CD4-positive, alpha-beta T cell (primary cell): Measurements from ENCODE around the gene BABAM2. TPM values are rescaled to one million over a fixed set of nuclear protein-coding genes. Genes with fewer than 3 reads are reported as not detected.

Source experiments
- ATAC-seq: fragments of 200-7000 bp; cut with Tn5 transposase; one replicate; pipeline ENCODE4 v1.10.0; 2022; ENCODE audit warnings: mild to moderate bottlenecking; ENCODE audit not compliant: poor library complexity
- CTCF ChIA-PET: fragments of 350-600 bp; sonication (Branson Sonifier 250); formaldehyde crosslinking; loops from one replicate; lab custom pipeline; 2021; ENCODE audit warnings: antibody characterized with exemption, inconsistent platforms; lab: Charles Lee
- POLR2A ChIA-PET: fragments of 350-600 bp; sonication (Branson Sonifier 250); formaldehyde crosslinking; loops from one replicate; lab custom pipeline; 2021; ENCODE audit warnings: antibody characterized with exemption, inconsistent platforms; lab: Charles Lee
- DNase-seq, 14 experiments: peaks; one replicate each; pipeline ENCODE4 v3.0.0-alpha.2; 2013 to 2020; ENCODE audit warnings: mixed read lengths in 2 of 14
- H3K27ac ChIP-seq, 2 donors: one replicate each; pipeline versions ENCODE4 v1.5.1 to v1.7.0; 2013; ENCODE audit warnings: low read length in 2 of 2, low read depth in 1 of 2, mild to moderate bottlenecking in 1 of 2
- H3K27me3 ChIP-seq, 2 experiments: 1 replicate in 1 of 2; 2 replicates in 1 of 2; pipeline versions ENCODE4 v1.6.1 to v1.7.0; 2013; ENCODE audit warnings: low read length in 2 of 2, control low read depth in 1 of 2, mild to moderate bottlenecking in 1 of 2, moderate library complexity in 1 of 2; ENCODE audit not compliant: insufficient read depth in 2 of 2, control insufficient read depth in 1 of 2
- H3K36me3 ChIP-seq: one replicate; pipeline ENCODE4 v1.6.1; 2013; ENCODE audit warnings: low read length, control low read depth; ENCODE audit not compliant: insufficient read depth
- H3K4me1 ChIP-seq: one replicate; pipeline ENCODE4 v1.6.1; 2013; ENCODE audit warnings: low read length, control low read depth; ENCODE audit not compliant: insufficient read depth
- H3K4me3 ChIP-seq: one replicate; pipeline ENCODE4 v1.5.1; 2013; ENCODE audit warnings: mild to moderate bottlenecking, low read length, moderate library complexity
- H3K9me3 ChIP-seq, 2 experiments: 1 replicate in 1 of 2; 2 replicates in 1 of 2; pipeline versions ENCODE4 v1.6.1 to v1.7.0; 2013; ENCODE audit warnings: low read length in 2 of 2, mild to moderate bottlenecking in 2 of 2, control low read depth in 1 of 2, moderate library complexity in 1 of 2; ENCODE audit not compliant: control insufficient read depth in 1 of 2, insufficient read depth in 1 of 2
- H3K27ac Mint-ChIP-seq: one replicate; pipeline ENCODE4 v1.8.0; 2020; ENCODE audit warnings: mixed read lengths
- H3K27me3 Mint-ChIP-seq: one replicate; pipeline ENCODE4 v1.8.0; 2021; ENCODE audit warnings: mixed read lengths
- H3K36me3 Mint-ChIP-seq: one replicate; pipeline ENCODE4 v1.8.0; 2021; ENCODE audit warnings: low read depth, mixed read lengths
- H3K4me1 Mint-ChIP-seq: one replicate; pipeline ENCODE4 v1.8.0; 2021; ENCODE audit warnings: low read depth, mixed read lengths
- H3K4me3 Mint-ChIP-seq: one replicate; pipeline ENCODE4 v1.8.0; 2020; ENCODE audit warnings: mild to moderate bottlenecking, mixed read lengths
- H3K9me3 Mint-ChIP-seq: one replicate; pipeline ENCODE4 v1.8.0; 2020; ENCODE audit warnings: mixed read lengths
- intact Hi-C, 2 experiments: fragments of 100-400 bp; cut with DNase I in 1 of 2; cut with micrococcal nuclease in 1 of 2; formaldehyde crosslinking; loops; one replicate each; pipeline versions ENCODE4 v1.15.1 to v1.9.0; 2023 to 2025; cut with DNase I, micrococcal nuclease
- total RNA-seq, 174 experiments: library from RNA in 2 of 174; stranded (reverse) in 2 of 174; gene quantifications; one replicate each; pipeline ENCODE4 v1.2.3 and lab custom pipeline; 2021 to 2026
- TF ChIP-seq, protein P1 (sequence below): fragments of 200-600 bp; IDR thresholded peaks from one replicate; pipeline ENCODE4 v1.8.0; 2022; ENCODE audit warnings: antibody characterized with exemption, mild to moderate bottlenecking

Gene BABAM2
- total RNA-seq, 2 experiments from 2014 or later = 29.2 to 32.8 TPM

DNA sequence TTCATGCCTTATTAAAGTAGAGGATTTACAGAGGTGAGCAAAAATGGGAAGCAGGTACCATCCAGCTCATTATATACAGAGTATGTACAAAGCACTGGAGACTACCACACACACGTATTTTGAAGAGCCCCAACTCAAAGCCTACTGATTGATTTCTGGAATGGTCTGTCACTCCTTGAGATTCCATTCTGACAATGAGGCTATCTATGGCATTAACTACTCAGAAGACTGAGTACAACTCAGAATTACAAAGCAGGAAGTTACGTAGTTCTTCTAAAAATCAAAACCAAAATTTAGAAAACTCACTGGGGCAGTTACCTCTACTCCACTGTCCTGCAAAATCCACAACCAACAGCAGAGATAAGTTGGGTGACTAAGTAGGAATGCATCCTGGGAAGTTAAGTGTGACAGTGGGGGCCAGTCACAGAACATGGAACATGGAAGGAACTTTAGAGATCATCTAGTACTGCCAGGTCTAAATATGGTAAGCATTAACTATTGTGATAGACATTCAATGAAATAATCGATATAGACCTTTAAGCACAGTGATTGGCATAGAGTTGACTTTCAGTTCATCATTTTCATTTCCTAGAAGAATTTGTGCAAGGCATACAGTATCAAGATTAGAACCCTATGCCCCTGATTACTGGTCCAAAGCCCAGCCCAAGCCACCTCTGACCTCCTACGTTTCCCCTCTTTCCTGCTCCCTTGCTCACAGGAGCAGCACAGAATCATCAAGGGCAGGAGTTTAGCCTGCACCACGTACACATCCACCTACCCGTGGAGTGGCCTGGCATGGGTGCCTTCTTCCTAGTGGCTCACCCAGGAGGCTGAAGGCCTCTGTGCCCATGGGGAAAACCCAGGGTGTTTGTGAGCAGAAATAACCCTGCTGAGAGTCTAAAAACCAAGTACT lies 422.0 kb downstream of the BABAM2 start:
- no peaks in the 10 kb centered on the region for H3K9me3 Mint-ChIP-seq
- peaks cover 6% of the 10 kb centered on the region for H3K36me3 ChIP-seq
- no peaks in the 10 kb centered on the region for H3K27me3 Mint-ChIP-seq
- intact Hi-C loops = no loop called here
- no peak overlapping the region for H3K4me3 Mint-ChIP-seq
- no peak for DNase-seq
- no peaks in the 10 kb centered on the region for H3K9me3 ChIP-seq
- H3K4me1 ChIP-seq = no peaks in the 10 kb centered on the region
- no peak overlapping the region for H3K27ac Mint-ChIP-seq
- TF ChIP-seq, protein P1, sequence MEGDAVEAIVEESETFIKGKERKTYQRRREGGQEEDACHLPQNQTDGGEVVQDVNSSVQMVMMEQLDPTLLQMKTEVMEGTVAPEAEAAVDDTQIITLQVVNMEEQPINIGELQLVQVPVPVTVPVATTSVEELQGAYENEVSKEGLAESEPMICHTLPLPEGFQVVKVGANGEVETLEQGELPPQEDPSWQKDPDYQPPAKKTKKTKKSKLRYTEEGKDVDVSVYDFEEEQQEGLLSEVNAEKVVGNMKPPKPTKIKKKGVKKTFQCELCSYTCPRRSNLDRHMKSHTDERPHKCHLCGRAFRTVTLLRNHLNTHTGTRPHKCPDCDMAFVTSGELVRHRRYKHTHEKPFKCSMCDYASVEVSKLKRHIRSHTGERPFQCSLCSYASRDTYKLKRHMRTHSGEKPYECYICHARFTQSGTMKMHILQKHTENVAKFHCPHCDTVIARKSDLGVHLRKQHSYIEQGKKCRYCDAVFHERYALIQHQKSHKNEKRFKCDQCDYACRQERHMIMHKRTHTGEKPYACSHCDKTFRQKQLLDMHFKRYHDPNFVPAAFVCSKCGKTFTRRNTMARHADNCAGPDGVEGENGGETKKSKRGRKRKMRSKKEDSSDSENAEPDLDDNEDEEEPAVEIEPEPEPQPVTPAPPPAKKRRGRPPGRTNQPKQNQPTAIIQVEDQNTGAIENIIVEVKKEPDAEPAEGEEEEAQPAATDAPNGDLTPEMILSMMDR = no peak
- H3K36me3 Mint-ChIP-seq = peaks cover 25% of the 10 kb centered on the region
- ChIA-PET POLR2A (no interaction called here), CTCF (no interaction called here)
- ATAC-seq = no peak
- no peaks in the 10 kb centered on the region for H3K27me3 ChIP-seq
- no peak overlapping the region for H3K27ac ChIP-seq
- no peaks in the 10 kb centered on the region for H3K4me1 Mint-ChIP-seq
- no peak overlapping the region for H3K4me3 ChIP-seq

DNA sequence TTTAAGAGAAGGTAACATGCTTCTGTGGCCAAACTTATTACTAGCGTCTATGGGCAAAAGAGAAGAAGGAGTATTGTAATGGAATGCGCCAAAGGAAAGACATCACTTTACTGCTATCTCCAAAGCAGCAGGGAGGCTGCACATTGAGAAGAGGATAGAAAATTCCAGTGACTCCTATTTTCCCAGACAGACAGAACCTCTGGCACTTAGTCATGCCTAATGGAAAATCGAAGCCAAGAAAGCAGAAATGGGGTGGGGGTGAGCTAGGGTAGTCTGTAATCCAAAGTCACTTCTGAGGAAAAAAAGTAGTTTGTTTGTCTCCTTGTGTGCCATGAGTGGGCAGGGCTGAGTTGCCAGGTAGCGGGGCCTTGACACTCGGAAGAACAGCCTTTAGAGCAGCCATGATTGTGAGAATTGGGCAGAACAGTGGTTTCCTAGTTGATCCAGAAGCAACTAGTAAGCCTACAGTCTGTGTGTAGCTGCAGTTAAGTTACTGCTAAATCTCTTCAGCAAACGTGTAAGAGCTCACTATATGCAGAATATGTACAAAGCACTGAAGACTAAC lies 422.8 kb downstream of the BABAM2 start:
- H3K36me3 ChIP-seq = peaks cover 5% of the 10 kb centered on the region
- no peak for DNase-seq
- Mint-ChIP-seq H3K27me3 (no peaks in the 10 kb centered on the region), H3K36me3 (peaks cover 21% of the 10 kb centered on the region), H3K4me3 (no peak overlapping the region), H3K27ac (no peak overlapping the region), H3K4me1 (no peaks in the 10 kb centered on the region), H3K9me3 (no peaks in the 10 kb centered on the region)
- CTCF ChIA-PET = no interaction called here
- H3K9me3 ChIP-seq = no peaks in the 10 kb centered on the region
- TF ChIP-seq, protein P1 = no peak
- H3K4me1 ChIP-seq = no peaks in the 10 kb centered on the region
- H3K4me3 ChIP-seq = no peak overlapping the region
- no peak overlapping the region for H3K27ac ChIP-seq
- intact Hi-C loops = no loop called here
- no peaks in the 10 kb centered on the region for H3K27me3 ChIP-seq
- POLR2A ChIA-PET = no interaction called here
- ATAC-seq = no peak

DNA sequence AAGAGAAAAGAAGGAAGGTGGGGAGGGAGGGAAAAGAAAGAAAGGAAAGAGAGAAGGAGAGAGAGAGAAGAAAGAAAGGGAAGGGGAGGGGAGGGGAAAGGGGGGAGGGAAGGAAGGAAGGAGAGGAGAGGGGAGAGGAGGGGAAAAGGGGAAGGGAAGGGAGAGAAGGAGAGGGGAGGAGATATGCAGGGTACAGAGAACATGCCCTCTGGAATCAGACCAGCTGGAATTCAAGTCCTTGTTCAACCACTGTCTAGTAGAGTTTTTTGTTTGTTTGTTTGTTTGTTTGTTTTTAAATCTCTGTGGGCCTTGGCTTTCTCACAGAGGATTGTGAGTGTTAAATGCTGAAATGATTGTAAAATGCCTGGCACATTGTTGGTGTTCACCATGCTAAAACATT lies 424.4 kb downstream of the BABAM2 start:
- CTCF ChIA-PET = no interaction called here
- Mint-ChIP-seq H3K27ac (no peak overlapping the region), H3K4me1 (no peaks in the 10 kb centered on the region), H3K36me3 (peaks cover 13% of the 10 kb centered on the region), H3K4me3 (no peak overlapping the region), H3K9me3 (no peaks in the 10 kb centered on the region), H3K27me3 (no peaks in the 10 kb centered on the region)
- TF ChIP-seq, protein P1 = no peak
- no peak for DNase-seq
- POLR2A ChIA-PET = no interaction called here
- no peak overlapping the region for H3K27ac ChIP-seq
- no peaks in the 10 kb centered on the region for H3K27me3 ChIP-seq
- H3K36me3 ChIP-seq = peaks cover 2% of the 10 kb centered on the region
- no peaks in the 10 kb centered on the region for H3K9me3 ChIP-seq
- intact Hi-C loops = no loop called here
- H3K4me1 ChIP-seq = no peaks in the 10 kb centered on the region
- ATAC-seq = no peak
- H3K4me3 ChIP-seq = no peak overlapping the region
